C4-2B (cell line): ENCODE results near the gene ARL15.

Experiments used
- CTCF ChIP-seq: fragments of 450-650 bp; conservative IDR thresholded peaks from 2 replicates; pipeline ENCODE4 v1.5.1; 2017; ENCODE audit warnings: mild to moderate bottlenecking
- ZFX ChIP-seq: fragments of 450-650 bp; IDR thresholded peaks from 2 replicates; pipeline ENCODE4 v1.6.1; 2017

- no peak for TF ChIP-seq CTCF
- no peak for TF ChIP-seq ZFX
Measured at GRCh38 chr5:54341971-54342370, 31.6 kb upstream of the ARL15 start.
